HG03432 (cell line): ENCODE measurements around the gene SEZ6L2.
"Not testable (repeated sequence)": the region's sequence is repeated elsewhere in the genome, so short reads cannot be mapped to it uniquely, and the experiment has no call there.

ENCODE experiments used
- ATAC-seq: cut with Tn5 transposase; IDR thresholded peaks from one replicate; pipeline ENCODE4 v1.9.1; 2021; ENCODE audit warnings: mild to moderate bottlenecking, moderate library complexity; ENCODE audit not compliant: unreplicated experiment

SEZ6L2 gene

GRCh38 chr16:29891525-29892457 is 7.6 kb downstream of the SEZ6L2 start:
- no peak for ATAC-seq

DNA sequence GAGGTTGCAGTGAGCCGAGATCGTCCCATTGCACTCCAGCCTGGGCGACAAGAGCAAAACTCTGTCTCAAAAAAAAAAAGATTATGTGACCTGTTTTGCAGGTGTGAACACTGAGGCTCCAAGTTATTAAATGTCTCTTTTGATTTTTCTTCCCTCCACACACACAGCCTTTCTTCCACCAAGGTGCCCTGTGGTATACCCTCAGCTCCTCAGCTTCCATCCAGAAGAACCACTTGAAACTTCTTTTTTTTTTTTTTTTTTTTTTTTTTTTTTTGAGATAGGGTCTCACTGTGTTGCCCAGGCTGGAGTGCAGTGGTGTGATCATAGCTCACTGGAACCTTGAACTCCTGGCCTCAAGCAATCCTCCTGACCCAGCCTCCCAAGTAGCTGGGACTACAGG is 10.0 kb downstream of the SEZ6L2 start:
- not testable (repeated sequence) for ATAC-seq

- ATAC-seq: no peak
Observed at GRCh38 chr16:29883987-29884386, 15.4 kb downstream of the SEZ6L2 start.

GRCh38 chr16:29881050-29881449 is 18.3 kb downstream of the SEZ6L2 start:
- no peak for ATAC-seq

GRCh38 chr16:29878172-29878571 is 21.2 kb downstream of the SEZ6L2 start:
- no peak for ATAC-seq

GRCh38 chr16:29877266-29877961 is 21.9 kb downstream of the SEZ6L2 start:
- no peak for ATAC-seq

- no peak for ATAC-seq
Observed at GRCh38 chr16:29876594-29877249, 22.6 kb downstream of the SEZ6L2 start.

DNA sequence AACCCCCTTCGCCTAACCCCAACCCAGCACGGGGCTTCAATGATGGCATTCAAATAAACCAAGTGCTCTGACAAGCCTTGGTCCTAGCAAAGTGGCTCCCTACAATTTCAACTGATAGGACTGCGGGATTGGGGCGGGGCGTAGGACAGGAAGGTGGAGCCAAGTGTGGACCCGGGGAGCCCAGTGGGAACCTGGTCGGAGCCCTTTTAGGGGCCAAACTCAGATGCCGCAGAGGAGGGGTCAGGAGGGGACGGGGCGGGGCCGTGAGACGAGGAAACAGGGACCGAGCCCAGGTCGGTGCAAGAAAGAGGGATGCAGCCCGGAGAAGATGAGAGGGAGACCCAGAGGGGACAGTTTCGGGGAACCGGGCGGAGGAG is 23.1 kb downstream of the SEZ6L2 start:
- no peak for ATAC-seq

DNA sequence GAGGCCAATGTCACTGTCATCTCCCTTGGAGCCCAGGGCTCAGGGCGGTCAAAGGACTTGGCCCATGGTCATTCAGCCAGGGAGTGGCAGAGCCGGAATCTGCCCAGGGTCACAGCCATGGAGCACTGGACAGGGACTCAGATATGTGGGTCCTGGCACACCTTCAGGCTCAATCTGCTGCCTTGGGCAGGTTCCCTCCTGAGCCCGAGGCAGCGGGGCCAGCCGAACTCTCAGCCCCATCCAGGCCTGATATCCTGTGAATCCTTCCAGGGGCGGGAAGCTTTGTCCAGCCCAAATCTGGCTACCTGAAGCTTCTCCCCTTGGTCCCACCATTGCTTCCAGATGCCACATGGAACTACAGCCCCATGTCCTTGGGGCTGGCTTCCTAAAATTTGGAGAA is 24.1 kb downstream of the SEZ6L2 start:
- ATAC-seq: no peak

DNA sequence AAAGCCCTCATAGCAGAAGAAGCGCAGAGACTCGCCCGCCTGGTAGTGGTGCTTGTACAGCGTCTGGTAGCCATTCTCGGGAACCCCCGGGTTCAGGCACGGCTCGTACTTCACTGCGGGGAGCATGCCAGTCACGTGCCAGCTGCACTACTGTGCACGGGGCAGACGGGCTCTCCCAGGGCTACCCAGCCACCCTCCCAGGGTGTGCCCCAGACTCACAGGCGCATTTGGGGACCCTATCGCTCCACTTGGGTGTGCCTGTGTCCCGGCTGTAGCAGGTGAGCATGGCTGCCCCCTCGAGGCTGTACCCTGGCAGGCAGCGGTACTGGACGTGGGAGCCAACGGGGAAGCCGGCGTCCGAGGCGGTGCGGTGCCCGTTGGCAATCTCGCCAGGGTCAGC is 26.0 kb downstream of the SEZ6L2 start:
- ATAC-seq: no peak

- no peak for ATAC-seq
Observed at GRCh38 chr16:29871822-29872546, 27.4 kb downstream of the SEZ6L2 start.

- not testable (repeated sequence) for ATAC-seq
Observed at GRCh38 chr16:29869067-29869466, 30.3 kb downstream of the SEZ6L2 start.

DNA sequence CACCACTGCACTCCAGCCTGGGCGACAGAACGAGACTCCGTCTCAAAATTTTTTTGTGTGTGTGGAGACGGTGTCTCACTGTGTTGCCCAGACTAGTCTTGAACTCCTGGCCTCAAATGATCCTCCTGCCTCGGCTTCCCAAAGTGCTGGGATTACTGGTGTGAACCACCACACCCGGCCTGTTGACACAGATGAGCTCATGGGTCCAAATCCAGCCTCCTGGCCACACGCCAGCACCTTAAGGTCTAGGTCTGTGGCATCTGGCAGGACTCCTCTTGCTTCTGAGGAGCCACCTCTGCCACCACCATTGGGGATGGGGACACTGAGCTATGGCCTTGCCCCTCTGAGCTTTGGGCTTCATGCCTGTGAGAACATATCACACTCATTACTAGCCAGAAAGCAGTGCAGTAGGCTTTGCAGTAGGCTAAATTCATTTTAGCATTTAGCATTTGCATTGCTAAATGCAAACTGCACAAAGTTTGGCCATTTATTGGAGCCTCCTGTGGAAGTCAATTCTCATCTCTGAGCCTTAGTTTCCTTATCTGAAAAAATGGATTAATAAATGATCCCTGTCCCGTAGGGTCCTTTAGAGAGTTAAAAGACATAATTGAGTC is 30.8 kb downstream of the SEZ6L2 start:
- no peak for ATAC-seq

DNA sequence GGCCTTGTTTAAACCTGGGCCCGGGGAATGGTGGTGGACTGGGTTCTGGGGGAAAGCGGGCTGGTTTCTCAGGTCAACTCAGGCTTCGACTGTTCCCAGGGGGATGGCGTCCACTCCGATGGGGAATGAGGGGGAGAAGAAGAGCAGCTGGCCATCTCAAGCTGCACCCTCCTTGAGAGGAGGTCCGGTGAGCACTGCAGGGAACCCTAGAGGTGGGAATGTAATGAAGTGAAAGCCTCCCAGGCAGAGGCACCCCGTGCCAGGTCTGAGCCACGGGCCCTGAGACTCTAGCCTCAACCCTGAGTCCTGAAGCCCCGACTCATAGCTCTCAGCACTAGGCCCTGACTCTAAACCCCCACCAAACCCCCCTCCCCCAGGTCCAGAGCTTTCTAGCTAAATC is 35.1 kb downstream of the SEZ6L2 start:
- no peak for ATAC-seq

DNA sequence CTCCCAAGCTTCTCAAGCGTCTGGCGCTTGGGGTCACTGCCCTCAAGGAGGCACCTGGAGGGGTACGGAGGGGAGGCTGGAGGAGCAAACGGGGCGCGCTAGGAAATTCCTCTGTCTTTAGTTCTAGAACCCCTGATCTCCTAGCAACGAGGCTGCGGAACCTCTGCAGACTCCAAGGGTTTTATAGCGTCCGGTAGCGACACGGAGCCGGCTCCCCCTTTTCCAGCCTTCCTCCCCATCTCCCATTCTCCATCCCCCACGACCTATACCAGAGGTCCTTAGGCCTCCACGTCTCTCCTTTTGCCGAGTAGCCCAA is 35.7 kb downstream of the SEZ6L2 start:
- ATAC-seq: no peak

DNA sequence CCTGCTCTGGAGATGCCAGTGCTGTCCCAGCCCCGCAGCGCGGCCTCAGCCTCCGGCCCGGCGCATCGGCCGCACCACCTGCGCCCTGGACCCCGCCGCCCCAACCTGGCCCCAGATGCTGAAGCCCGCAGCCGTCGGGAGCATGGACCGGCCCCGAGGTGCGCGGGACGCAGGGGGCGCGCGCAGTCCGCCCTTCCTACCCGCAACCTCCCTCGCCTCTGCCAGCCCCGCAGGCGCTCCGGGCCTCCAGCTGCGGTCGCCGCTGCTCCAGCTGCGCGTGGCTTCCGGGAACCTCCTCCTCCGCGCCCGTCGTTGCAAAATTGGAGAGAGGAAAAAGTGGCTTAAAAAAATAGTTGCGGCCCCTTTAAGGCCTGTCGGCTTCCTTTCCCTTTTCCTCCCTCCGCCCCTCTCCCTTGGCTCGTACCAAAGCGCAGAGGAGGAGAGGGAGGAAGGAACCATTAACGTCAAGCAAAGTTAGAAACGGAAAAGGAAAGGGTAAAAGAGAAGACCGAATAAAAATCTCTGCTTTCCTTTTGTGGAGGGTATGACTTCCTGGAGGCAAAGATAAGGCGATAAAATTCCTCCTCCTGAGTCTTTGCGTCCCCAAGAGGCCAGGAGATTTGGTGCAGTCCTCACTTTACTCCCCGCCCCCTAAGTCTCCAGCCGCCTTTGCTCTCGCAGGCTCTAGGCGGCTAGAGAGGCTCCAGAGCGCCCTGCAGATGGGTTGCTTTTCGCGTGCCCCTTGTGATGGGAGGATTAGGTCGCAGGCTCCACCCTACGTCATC is 36.3 kb downstream of the SEZ6L2 start, which contains the start of gene CDIPT:
Gene CDIPT, minus strand, starts transcription at position 343 of the 785 bp plus-strand sequence. CDS start 369 bp downstream, outside the sequence.
- peak; percentile 90 for ATAC-seq

GRCh38 chr16:29862383-29862883 is 36.9 kb downstream of the SEZ6L2 start:
- peak; percentile 15 for ATAC-seq

GRCh38 chr16:29860218-29860617 is 39.1 kb downstream of the SEZ6L2 start:
- no peak for ATAC-seq

DNA sequence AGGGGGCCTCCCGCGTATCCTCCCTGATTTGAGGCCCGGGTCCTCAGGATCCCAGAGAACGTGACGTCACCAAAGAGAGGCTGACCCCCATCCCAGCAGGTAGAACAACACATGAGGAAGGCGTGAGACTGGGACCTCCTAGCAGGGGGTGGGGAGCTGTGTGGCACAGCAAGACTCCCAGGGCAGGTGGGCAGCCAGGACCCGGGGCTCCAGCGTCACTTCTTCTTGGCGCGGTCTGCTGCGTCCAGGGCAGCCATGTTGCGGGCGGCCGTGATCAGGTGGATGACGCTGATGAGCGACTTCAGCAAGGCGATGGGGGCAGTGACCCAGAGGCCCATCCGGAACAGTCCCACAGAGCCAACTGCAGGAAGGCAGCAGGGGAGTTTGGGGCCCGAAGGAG is 40.4 kb downstream of the SEZ6L2 start:
- ATAC-seq: no peak
